Measurements from ENCODE around the gene BUD31. TPM values are rescaled to one million over a fixed set of nuclear protein-coding genes. Genes with fewer than 3 reads are reported as not detected.
A peak's percentile ranks its signal among the peaks of the same experiment; 100 is the strongest.

The BUD31 gene
- total RNA-seq, 1 experiment from 2014 or later = 104 TPM

- no peak overlapping the region for H4K91ac ChIP-seq (ENCODE audit: insufficient read length, low read depth, low read length)
- H3K9ac ChIP-seq (ENCODE audit: extremely low read depth, insufficient read length, low read length) = no peak overlapping the region
- no peak overlapping the region for H3K4me2 ChIP-seq (ENCODE audit: insufficient read depth, insufficient read length, low read length)
Measured at GRCh38 chr7:99404977-99405320, 3.8 kb upstream of the BUD31 start.

More at GRCh38 chr7:99404977-99405320, 3.8 kb upstream of the BUD31 start:
- H3K56ac ChIP-seq (ENCODE audit: insufficient read length, low read depth, low read length) = no peak overlapping the region
- no peak overlapping the region for H2AK5ac ChIP-seq (ENCODE audit: insufficient read length, low read length)
- H3K4me1 Mint-ChIP-seq = peaks cover 17 to 18% of the 10 kb centered on the region in 2 experiments
- no peak overlapping the region for H3K14ac ChIP-seq (ENCODE audit: insufficient read depth, low read length)
- peak overlapping the region in 2 of 3 experiments; percentile 10 to 70; a peak in 2 of 7 replicates for H3K27ac Mint-ChIP-seq
- no peak overlapping the region for H3T11ph ChIP-seq (ENCODE audit: low read length)
- H3K18ac ChIP-seq (ENCODE audit: insufficient read length, low read depth, low read length) = no peak overlapping the region
- no peaks in the 10 kb centered on the region for H3K9me3 Mint-ChIP-seq
- no peak overlapping the region for H2BK12ac ChIP-seq (ENCODE audit: insufficient read length, low read depth, low read length)
- H4K20me1 ChIP-seq (ENCODE audit: control insufficient read depth, insufficient read depth, insufficient read length) = no peaks in the 10 kb centered on the region
- H3K4me3 Mint-ChIP-seq = no peak overlapping the region; a peak in 1 of 5 replicates
- H3K23me2 ChIP-seq (ENCODE audit: insufficient read length, low read depth, low read length, poor library complexity, severe bottlenecking) = peaks cover 16% of the 10 kb centered on the region
- TF ChIP-seq, protein P1, sequence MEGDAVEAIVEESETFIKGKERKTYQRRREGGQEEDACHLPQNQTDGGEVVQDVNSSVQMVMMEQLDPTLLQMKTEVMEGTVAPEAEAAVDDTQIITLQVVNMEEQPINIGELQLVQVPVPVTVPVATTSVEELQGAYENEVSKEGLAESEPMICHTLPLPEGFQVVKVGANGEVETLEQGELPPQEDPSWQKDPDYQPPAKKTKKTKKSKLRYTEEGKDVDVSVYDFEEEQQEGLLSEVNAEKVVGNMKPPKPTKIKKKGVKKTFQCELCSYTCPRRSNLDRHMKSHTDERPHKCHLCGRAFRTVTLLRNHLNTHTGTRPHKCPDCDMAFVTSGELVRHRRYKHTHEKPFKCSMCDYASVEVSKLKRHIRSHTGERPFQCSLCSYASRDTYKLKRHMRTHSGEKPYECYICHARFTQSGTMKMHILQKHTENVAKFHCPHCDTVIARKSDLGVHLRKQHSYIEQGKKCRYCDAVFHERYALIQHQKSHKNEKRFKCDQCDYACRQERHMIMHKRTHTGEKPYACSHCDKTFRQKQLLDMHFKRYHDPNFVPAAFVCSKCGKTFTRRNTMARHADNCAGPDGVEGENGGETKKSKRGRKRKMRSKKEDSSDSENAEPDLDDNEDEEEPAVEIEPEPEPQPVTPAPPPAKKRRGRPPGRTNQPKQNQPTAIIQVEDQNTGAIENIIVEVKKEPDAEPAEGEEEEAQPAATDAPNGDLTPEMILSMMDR (conservative IDR thresholded peaks at IDR 0.05) = no peak
- H3K36me3 Mint-ChIP-seq (ENCODE audit: insufficient read depth in 1 of 3, low read depth in 3 of 3) = peaks cover 30 to 59% (median 51%) of the 10 kb centered on the region in 3 experiments
- no peak overlapping the region for H2BK15ac ChIP-seq (ENCODE audit: low read depth, low read length)
- H4K5ac ChIP-seq (ENCODE audit: insufficient read length, low read depth, low read length) = no peak overlapping the region
- H3K79me2 ChIP-seq (ENCODE audit: insufficient read depth, low read length) = peaks cover 34% of the 10 kb centered on the region
- no peak overlapping the region for H2BK20ac ChIP-seq (ENCODE audit: low read depth, low read length, poor library complexity, severe bottlenecking)
- no peak overlapping the region for H2BK120ac ChIP-seq (ENCODE audit: low read depth, low read length, poor library complexity, severe bottlenecking)
- DNase-seq = no peak
- H3K4me1 ChIP-seq (ENCODE audit: insufficient read depth, low read length) = no peaks in the 10 kb centered on the region
- no peak overlapping the region for H2BK5ac ChIP-seq (ENCODE audit: insufficient read length, low read length)
- no peaks in the 10 kb centered on the region for H3K27me3 Mint-ChIP-seq (ENCODE audit: low read depth)
- H2AFZ ChIP-seq (ENCODE audit: low read length) = no peak overlapping the region
- H3K27me3 ChIP-seq (ENCODE audit: insufficient read depth, low read length) = no peaks in the 10 kb centered on the region
- H3K4ac ChIP-seq (ENCODE audit: low read depth, low read length) = no peak overlapping the region
- H3K27ac ChIP-seq (ENCODE audit: insufficient read length, low read depth, low read length) = no peak overlapping the region
- no peak overlapping the region for H3K23ac ChIP-seq (ENCODE audit: insufficient read length, low read depth, low read length)
- no peak overlapping the region for H4K8ac ChIP-seq (replicated peaks; ENCODE audit: insufficient read length, low read depth, low read length)
- no peaks in the 10 kb centered on the region for H3K9me3 ChIP-seq (ENCODE audit: control insufficient read depth, low read depth, low read length)
- no CpG with 5 or more reads among the region's 10 CpGs for WGBS (ENCODE audit: extremely low coverage, insufficient read length, low lambda C conversion rate)
- H3K79me1 ChIP-seq (ENCODE audit: insufficient read depth, low read depth, low read length, poor library complexity, severe bottlenecking) = peaks cover 12% of the 10 kb centered on the region

All from H9 (cell line).